K562 (cell line): ENCODE results near the gene CRACR2B.

ENCODE experiments used
- ARNT ChIP-seq, 2 experiments: fragments of 450-650 bp; IDR thresholded peaks; 2 replicates each; pipeline ENCODE4 v1.6.1; 2016; ENCODE audit warnings: mild to moderate bottlenecking in 1 of 2
- HNRNPH1 ChIP-seq: fragments of 200-400 bp; formaldehyde crosslinking; optimal IDR thresholded peaks from 2 replicates; pipeline ENCODE3; 2017; ENCODE audit warnings: low read depth, mild to moderate bottlenecking, low read length, moderate library complexity
- MAZ ChIP-seq, 2 experiments: fragments of 450-650 bp in 1 of 2; sonication (generic) in 1 of 2; formaldehyde crosslinking; IDR thresholded peaks in 1 of 2; conservative IDR thresholded peaks in 1 of 2; 2 replicates each; pipeline versions ENCODE4 v1.4.0 to v1.5.0; 2020; ENCODE audit warnings: mild to moderate bottlenecking in 1 of 2, missing genetic modification reagents in 1 of 2
- POLR2A ChIP-seq: fragments of 450-650 bp; conservative IDR thresholded peaks from 2 replicates; pipeline ENCODE4 v1.6.1; 2016

DNA sequence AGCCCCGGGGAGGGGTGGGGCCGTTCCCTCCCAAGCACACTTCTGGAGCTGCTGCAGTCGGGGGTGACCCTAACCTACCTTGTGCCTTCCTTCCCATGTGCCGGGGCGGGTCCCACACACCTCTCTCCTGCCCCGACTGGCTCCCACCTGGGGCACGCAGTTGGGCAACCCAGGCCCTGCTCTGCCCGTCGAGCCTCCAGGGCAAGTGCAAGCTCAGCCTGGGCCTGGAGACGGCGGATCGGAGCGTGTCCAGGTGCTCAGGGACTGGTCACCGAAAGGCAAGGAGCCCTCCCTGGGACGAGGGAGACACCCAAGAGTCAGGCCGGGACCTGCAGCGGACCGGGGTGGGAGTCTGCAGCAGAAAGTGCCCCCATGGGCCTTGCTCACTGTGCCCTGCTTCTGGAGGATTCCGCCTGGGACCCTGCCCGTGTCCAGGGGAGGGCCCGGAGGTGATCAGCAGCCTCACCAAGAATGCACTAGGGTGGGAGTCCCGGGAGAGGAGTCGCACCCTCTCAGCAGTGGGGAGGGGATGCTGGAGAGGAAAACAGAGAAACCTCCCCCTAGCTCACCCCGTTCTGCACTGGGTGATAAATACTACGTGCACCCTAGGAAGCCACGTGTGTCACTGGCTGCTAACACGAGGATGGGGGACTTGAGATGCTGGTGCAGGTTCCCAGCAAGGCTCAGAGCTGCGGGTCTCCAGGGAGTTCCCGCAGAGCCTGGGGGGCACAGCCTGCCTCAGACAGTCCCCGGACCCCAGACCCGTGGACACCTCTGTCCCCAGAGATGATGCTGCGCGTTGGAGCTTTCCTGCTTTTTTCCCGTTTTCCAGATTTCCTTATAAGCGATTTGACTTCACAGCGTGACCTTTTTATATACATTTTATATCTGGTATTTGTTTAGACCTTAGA is 45.2 kb upstream of the CRACR2B start:
- TF ChIP-seq MAZ (CRISPR knock-in tag; conservative IDR thresholded peaks at IDR 0.05 in 1 of 2, IDR thresholded peaks at IDR 0.05 in 1 of 2) = no peak
- no peak for TF ChIP-seq HNRNPH1
- TF ChIP-seq ARNT (IDR thresholded peaks at IDR 0.05) = no peak
- no peak for TF ChIP-seq POLR2A
